ENCODE measurements around the gene CD80.

GRCh38 chr3:119570229-119570628 lies 10.8 kb upstream of the CD80 start:
- TF ChIP-seq CTCF (IDR thresholded peaks at IDR 0.05) (no peak), POLR2A (IDR thresholded peaks at IDR 0.05) (no peak), EP300 (IDR thresholded peaks at IDR 0.05) (no peak)
